Gastrocnemius medialis (tissue), 4 donors: ENCODE data around the gene SLCO3A1.

Experiments used
- POLR2A ChIP-seq, 2 donors: fragments of 450-650 bp; IDR thresholded peaks; one replicate each; pipeline ENCODE4 v1.6.1; 2017; ENCODE audit warnings: antibody characterized with exemption in 2 of 2, mild to moderate bottlenecking in 2 of 2, moderate library complexity in 2 of 2
- TF ChIP-seq, protein P1 (sequence below), 5 experiments: fragments of 450-650 bp in 3 of 5; fragments of 200-600 bp in 2 of 5; sonication (generic) in 2 of 5; IDR thresholded peaks in 4 of 5; conservative IDR thresholded peaks in 1 of 5; 1 replicate in 4 of 5; 2 replicates in 1 of 5; pipeline ENCODE4 v1.5.1; 2016 to 2019; ENCODE audit warnings: antibody characterized with exemption in 5 of 5, mild to moderate bottlenecking in 3 of 5, moderate library complexity in 3 of 5

DNA sequence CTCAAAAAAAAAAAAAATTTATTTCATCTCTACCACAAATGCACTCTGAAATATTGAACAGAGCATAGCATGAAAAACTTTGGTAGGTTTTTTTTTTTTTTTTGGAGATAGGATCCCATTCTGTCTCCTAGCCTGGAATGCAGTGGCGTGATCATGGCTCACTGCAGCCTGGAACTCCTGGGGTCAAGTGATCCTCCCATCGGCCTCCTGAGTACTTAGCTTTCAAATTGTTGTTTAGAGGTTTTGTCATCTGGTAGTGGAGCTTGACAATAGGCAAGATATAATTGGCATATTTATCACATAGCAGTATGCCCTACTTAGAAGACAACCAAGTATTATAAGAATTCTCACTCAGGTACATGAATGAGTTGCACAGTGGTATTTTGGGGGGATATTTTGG is 306.0 kb downstream of the SLCO3A1 start:
- TF ChIP-seq POLR2A (IDR thresholded peaks at IDR 0.05): no peak
- TF ChIP-seq, protein P1, sequence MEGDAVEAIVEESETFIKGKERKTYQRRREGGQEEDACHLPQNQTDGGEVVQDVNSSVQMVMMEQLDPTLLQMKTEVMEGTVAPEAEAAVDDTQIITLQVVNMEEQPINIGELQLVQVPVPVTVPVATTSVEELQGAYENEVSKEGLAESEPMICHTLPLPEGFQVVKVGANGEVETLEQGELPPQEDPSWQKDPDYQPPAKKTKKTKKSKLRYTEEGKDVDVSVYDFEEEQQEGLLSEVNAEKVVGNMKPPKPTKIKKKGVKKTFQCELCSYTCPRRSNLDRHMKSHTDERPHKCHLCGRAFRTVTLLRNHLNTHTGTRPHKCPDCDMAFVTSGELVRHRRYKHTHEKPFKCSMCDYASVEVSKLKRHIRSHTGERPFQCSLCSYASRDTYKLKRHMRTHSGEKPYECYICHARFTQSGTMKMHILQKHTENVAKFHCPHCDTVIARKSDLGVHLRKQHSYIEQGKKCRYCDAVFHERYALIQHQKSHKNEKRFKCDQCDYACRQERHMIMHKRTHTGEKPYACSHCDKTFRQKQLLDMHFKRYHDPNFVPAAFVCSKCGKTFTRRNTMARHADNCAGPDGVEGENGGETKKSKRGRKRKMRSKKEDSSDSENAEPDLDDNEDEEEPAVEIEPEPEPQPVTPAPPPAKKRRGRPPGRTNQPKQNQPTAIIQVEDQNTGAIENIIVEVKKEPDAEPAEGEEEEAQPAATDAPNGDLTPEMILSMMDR (IDR thresholded peaks at IDR 0.05 in 4 of 5, conservative IDR thresholded peaks at IDR 0.05 in 1 of 5): no peak
